Suprapubic skin (tissue), 4 donors: Measurements from ENCODE around the gene CD151. TPM values are rescaled to one million over a fixed set of nuclear protein-coding genes. Genes with fewer than 3 reads are reported as not detected.

Source experiments
- DNase-seq, 2 donors: peaks; one replicate each; pipeline ENCODE4 v3.0.0-alpha.2; 2019; ENCODE audit warnings: low spot score in 2 of 2
- H3K27ac ChIP-seq: fragments of 200-600 bp; sonication (generic); one replicate; pipeline ENCODE4 v1.5.1; 2019
- H3K27me3 ChIP-seq: fragments of 200-600 bp; sonication (generic); one replicate; pipeline ENCODE4 v1.5.1; 2019
- H3K36me3 ChIP-seq: fragments of 200-600 bp; sonication (generic); one replicate; pipeline ENCODE4 v1.5.1; 2019
- H3K4me1 ChIP-seq: fragments of 200-600 bp; sonication (generic); one replicate; pipeline ENCODE4 v1.5.1; 2019
- H3K4me3 ChIP-seq: fragments of 200-600 bp; sonication (generic); one replicate; pipeline ENCODE4 v1.5.1; 2019; ENCODE audit warnings: mild to moderate bottlenecking
- H3K9me3 ChIP-seq: fragments of 200-600 bp; sonication (generic); one replicate; pipeline ENCODE4 v1.5.1; 2019
- EP300 ChIP-seq: sonication (generic); formaldehyde crosslinking; IDR thresholded peaks from one replicate; pipeline ENCODE4 v1.6.1; 2017; ENCODE audit warnings: antibody characterized with exemption
- POLR2A ChIP-seq, 2 donors: fragments of 450-650 bp; IDR thresholded peaks; one replicate each; pipeline ENCODE4 v1.6.1; 2017; ENCODE audit warnings: antibody characterized with exemption in 2 of 2, mild to moderate bottlenecking in 2 of 2, moderate library complexity in 2 of 2
- POLR2AphosphoS5 ChIP-seq, 3 donors: sonication (generic); formaldehyde crosslinking; IDR thresholded peaks; one replicate each; pipeline ENCODE4 v1.6.1; 2017; ENCODE audit warnings: antibody characterized with exemption in 3 of 3
- WGBS: methylation state at CpG from one replicate; pipeline ENCODE4 v1.1.5; 2018; 5-methylcytosine and 5-hydroxymethylcytosine counted together
- total RNA-seq, 4 donors: library from RNA; depleted of rRNA; stranded (reverse); fragments of >200 nt; gene quantifications; one replicate each; pipeline ENCODE4 v1.1.0, GENCODE V29; 2016
- TF ChIP-seq, protein P1 (sequence below), 2 donors: fragments of 200-600 bp in 1 of 2; fragments of 450-650 bp in 1 of 2; sonication (generic) in 1 of 2; IDR thresholded peaks; one replicate each; pipeline ENCODE4 v1.5.1; 2016 to 2019; ENCODE audit warnings: antibody characterized with exemption in 2 of 2, mild to moderate bottlenecking in 1 of 2, moderate library complexity in 1 of 2

The CD151 gene
- total RNA-seq, 4 donors from 2014 or later = 108 to 162 (median 150) TPM

DNA sequence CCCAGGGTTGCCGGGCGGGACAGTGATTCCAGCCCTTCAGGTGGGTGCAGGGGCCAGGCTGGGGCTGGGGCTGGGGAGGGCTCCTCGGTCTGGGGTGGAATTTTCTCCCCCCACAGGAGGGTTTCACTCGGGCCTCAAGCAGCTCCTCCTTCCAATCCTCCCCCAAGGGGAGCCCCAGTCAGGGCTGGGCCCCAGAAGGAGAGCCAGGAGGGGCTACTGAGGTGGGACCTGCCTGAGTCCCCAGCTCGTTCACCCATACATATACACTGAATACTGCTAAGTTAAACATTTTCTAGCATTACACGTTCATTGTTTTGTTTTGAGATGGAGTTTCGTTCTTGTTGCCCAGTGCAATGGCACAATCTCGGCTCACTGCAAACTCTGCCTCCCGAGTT, 6.5 kb upstream of the CD151 start:
- H3K27me3 ChIP-seq = peaks cover 13% of the 10 kb centered on the region
- H3K4me1 ChIP-seq = peaks cover 74% of the 10 kb centered on the region
- peak overlapping the region; percentile 66 for H3K27ac ChIP-seq
- DNase-seq = no peak
- TF ChIP-seq, protein P1, sequence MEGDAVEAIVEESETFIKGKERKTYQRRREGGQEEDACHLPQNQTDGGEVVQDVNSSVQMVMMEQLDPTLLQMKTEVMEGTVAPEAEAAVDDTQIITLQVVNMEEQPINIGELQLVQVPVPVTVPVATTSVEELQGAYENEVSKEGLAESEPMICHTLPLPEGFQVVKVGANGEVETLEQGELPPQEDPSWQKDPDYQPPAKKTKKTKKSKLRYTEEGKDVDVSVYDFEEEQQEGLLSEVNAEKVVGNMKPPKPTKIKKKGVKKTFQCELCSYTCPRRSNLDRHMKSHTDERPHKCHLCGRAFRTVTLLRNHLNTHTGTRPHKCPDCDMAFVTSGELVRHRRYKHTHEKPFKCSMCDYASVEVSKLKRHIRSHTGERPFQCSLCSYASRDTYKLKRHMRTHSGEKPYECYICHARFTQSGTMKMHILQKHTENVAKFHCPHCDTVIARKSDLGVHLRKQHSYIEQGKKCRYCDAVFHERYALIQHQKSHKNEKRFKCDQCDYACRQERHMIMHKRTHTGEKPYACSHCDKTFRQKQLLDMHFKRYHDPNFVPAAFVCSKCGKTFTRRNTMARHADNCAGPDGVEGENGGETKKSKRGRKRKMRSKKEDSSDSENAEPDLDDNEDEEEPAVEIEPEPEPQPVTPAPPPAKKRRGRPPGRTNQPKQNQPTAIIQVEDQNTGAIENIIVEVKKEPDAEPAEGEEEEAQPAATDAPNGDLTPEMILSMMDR (IDR thresholded peaks at IDR 0.05) = no peak
- TF ChIP-seq POLR2AphosphoS5 (IDR thresholded peaks at IDR 0.05) (no peak), POLR2A (IDR thresholded peaks at IDR 0.05) (no peak), EP300 (no peak)
- peaks cover 36% of the 10 kb centered on the region for H3K36me3 ChIP-seq
- no peaks in the 10 kb centered on the region for H3K9me3 ChIP-seq
- H3K4me3 ChIP-seq = no peak overlapping the region
- WGBS = 75% methylated on average over 8 of the region's 9 CpGs

DNA sequence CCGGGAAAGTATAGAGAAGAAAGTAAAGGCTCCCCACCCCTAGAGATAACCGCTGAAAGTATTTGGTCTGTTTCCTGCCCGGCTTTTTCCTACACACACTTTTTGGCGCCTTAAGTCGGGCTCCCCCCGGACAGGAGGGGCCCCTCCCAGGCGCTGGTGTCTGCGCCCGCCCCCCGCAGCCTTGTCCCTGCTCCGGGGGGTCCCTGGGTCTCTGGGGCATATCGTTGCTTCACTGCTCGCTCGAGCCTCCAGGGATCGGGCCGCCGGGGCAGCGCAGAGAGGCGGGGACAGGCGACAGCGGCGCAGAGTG, 6.0 kb upstream of the CD151 start:
- H3K4me3 ChIP-seq = peak overlapping the region; percentile 53
- no peak for DNase-seq
- H3K9me3 ChIP-seq = no peaks in the 10 kb centered on the region
- peaks cover 13% of the 10 kb centered on the region for H3K27me3 ChIP-seq
- no peak for TF ChIP-seq EP300
- TF ChIP-seq POLR2AphosphoS5 (IDR thresholded peaks at IDR 0.05) = no peak
- TF ChIP-seq POLR2A (IDR thresholded peaks at IDR 0.05) = no peak
- TF ChIP-seq, protein P1 (IDR thresholded peaks at IDR 0.05) = no peak
- H3K27ac ChIP-seq = peak overlapping the region; percentile 66
- H3K36me3 ChIP-seq = peaks cover 36% of the 10 kb centered on the region
- 5% methylated on average over 11 of the region's 22 CpGs for WGBS
- peaks cover 74% of the 10 kb centered on the region for H3K4me1 ChIP-seq

GRCh38 chr11:827146-827896, 5.4 kb upstream of the CD151 start:
- peaks cover 30% of the 10 kb centered on the region for H3K36me3 ChIP-seq
- H3K4me1 ChIP-seq = peaks cover 74% of the 10 kb centered on the region
- TF ChIP-seq POLR2AphosphoS5 (IDR thresholded peaks at IDR 0.05) (no peak), EP300 (no peak), POLR2A (IDR thresholded peaks at IDR 0.05) (no peak)
- TF ChIP-seq, protein P1 (IDR thresholded peaks at IDR 0.05) = no peak
- peak overlapping the region; percentile 53 for H3K4me3 ChIP-seq
- DNase-seq = no peak
- 18% methylated on average over 12 of the region's 66 CpGs for WGBS
- peaks cover 13% of the 10 kb centered on the region for H3K27me3 ChIP-seq
- no peaks in the 10 kb centered on the region for H3K9me3 ChIP-seq
- peak overlapping the region; percentile 66 for H3K27ac ChIP-seq

DNA sequence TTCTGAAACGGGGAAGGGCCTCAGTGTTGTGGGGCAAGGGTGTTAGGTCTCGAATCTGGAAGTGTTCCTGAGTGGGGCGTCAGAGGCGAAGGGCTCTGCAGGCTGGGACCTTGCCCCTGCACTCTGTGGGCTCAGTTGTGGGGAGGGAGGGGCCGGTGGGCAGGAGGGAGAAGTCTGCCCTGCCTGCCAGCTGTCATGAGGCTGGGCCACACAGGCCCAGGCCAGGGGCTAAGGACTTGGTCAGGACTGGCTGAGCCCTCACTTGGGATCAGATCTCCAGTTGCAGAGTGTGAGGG, 4.9 kb upstream of the CD151 start, which contains the start of gene CRACR2B:
TSS of gene CRACR2B (plus strand) at position 23 of the 296 bp plus-strand sequence. CDS start 689 bp downstream, outside the sequence.
- peaks cover 27% of the 10 kb centered on the region for H3K36me3 ChIP-seq
- peaks cover 13% of the 10 kb centered on the region for H3K27me3 ChIP-seq
- peak within 1 kb of the TSS; percentile 66 for H3K27ac ChIP-seq
- H3K4me3 ChIP-seq = peak within 1 kb of the TSS; percentile 53
- TF ChIP-seq POLR2A (IDR thresholded peaks at IDR 0.05) = no peak
- TF ChIP-seq EP300 = no peak
- TF ChIP-seq, protein P1 (IDR thresholded peaks at IDR 0.05) = no peak
- TF ChIP-seq POLR2AphosphoS5 (IDR thresholded peaks at IDR 0.05) = no peak
- H3K9me3 ChIP-seq = no peaks in the 10 kb centered on the region
- no peak for DNase-seq
- WGBS = 39% methylated on average over 2 of the region's 5 CpGs
- peaks cover 75% of the 10 kb centered on the region for H3K4me1 ChIP-seq

- peak overlapping the region; percentile 43 for H3K27ac ChIP-seq
- 100% methylated on average over 6 of the region's 21 CpGs for WGBS
- no peaks in the 10 kb centered on the region for H3K9me3 ChIP-seq
- no peak for TF ChIP-seq POLR2A (IDR thresholded peaks at IDR 0.05)
- TF ChIP-seq POLR2AphosphoS5 (IDR thresholded peaks at IDR 0.05) = no peak
- TF ChIP-seq EP300 = no peak
- TF ChIP-seq, protein P1 (IDR thresholded peaks at IDR 0.05) = no peak
- no peak for DNase-seq
- H3K4me1 ChIP-seq = peaks cover 82% of the 10 kb centered on the region
- H3K27me3 ChIP-seq = peaks cover 13% of the 10 kb centered on the region
- H3K36me3 ChIP-seq = peaks cover 19% of the 10 kb centered on the region
- H3K4me3 ChIP-seq = peak overlapping the region; percentile 45
Observed at GRCh38 chr11:828506-829175, 4.1 kb upstream of the CD151 start.
